Measurements from ENCODE around the gene MCM3AP.

- TF ChIP-seq CTCF (IDR thresholded peaks at IDR 0.05; ENCODE audit: insufficient read depth, low read length, poor library complexity, severe bottlenecking) (no peak), EZH2phosphoT487 (conservative IDR thresholded peaks at IDR 0.05; ENCODE audit: low read length) (no peak)
These were observed 67.8 kb downstream of the MCM3AP start for GRCh38 chr21:46217511-46218196.

All from SU-DHL-6 (cell line).